OCI-M1 (cell line): ENCODE data around the gene NDUFB8.
A peak's percentile ranks its signal among the peaks of the same experiment; 100 is the strongest.
"Not testable (repeated sequence)": the region's sequence is repeated elsewhere in the genome, so short reads cannot be mapped to it uniquely, and the experiment has no call there.

Experiments used
- DNase-seq: peaks from one replicate; lab custom pipeline; 2025; lab: John Stamatoyannopoulos, UW

Gene NDUFB8

DNA sequence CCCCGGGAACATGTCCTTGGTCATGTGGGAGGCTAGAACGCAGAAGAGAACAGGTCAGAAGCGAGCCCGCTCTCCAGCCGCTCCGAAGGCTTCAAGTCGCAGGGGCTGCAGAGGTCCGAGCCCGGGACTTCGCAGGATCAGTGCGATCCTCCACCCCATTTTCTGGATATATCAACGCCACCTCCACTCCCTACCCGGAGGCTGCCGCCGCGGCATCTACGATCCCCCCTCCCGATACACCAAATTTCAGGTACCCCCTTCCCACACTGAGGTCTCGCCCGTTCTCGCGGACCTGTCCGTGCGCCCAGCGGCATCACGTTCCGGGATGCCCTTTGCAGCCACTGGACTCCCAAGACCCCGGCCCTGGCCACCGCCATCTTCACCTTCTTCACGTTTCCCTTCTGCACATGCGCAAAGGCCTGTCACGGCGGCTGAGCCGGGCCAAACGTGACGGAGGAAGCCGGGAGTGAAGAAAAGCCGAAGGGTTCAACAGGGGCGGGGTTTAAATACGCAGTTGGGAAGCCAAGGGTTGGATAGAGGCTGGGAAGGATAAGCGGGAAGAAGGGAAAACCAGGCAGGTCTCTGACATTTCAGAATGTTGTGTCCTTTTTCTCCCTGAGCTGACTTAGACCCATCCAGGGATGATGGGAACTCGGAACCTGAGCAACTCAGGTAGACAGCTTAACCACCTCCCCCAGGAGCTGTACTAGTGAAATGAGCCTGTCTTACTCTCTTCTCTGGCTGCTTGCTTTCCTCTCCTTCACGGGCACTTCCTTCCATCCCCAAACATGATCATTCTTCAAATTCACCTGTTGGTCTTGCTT lies at the start of gene NDUFB8:
NDUFB8 (minus strand) TSS at position 397 of the 824 bp plus-strand sequence; CDS start at position 377, 20 bp downstream.
- peak; percentile 93 for DNase-seq

DNA sequence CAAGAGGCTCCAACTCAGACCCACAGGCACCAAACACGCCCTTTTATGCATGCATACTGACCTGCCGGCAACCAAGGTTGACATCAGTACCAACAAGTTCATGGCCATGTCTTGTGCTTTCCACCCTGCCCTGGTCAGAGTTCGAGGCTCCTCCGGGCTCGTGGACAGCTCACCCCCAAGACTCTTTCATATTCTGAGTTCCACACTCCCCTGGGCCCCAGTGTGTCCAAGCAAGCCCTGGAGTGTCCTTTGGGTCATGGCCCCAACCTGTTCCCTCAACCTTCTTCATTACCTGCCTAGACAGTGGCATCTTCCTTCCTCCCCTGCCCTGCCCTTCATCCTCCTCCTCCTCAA lies 46.6 kb upstream of the NDUFB8 start:
- DNase-seq, result no peak

DNA sequence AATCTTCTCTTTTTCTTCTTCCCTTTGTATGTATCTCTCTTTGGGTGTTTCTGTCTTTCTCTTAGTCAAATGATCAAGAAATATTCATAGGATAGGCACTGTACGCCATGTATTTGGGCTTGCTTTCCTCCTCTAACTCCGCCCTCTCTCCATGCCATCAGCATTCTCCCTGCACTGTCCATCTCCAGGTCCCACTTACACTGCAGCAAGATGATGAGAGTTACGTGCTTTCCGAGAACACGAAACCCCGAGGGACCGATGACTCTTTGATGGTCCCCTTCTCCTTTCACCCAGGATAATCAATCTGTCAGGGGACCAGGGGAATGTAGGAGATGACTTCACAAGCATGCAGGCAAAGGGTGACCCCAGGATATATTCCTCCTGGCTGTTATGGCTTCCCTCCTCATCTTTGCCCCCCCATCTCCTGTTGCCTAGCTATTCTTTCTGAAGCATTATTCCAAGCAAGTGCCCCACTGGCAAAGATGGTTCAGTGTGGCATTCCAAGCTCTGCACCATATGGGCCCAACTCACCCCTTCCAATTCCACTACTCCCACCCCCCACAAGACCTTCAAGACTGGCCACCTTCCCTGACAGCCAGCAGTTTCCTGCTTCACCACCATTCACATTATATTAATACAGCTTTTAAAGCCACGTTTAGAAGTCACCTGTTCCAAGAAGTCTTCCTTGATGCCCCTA lies 46.1 kb upstream of the NDUFB8 start:
- DNase-seq, result no peak

DNA sequence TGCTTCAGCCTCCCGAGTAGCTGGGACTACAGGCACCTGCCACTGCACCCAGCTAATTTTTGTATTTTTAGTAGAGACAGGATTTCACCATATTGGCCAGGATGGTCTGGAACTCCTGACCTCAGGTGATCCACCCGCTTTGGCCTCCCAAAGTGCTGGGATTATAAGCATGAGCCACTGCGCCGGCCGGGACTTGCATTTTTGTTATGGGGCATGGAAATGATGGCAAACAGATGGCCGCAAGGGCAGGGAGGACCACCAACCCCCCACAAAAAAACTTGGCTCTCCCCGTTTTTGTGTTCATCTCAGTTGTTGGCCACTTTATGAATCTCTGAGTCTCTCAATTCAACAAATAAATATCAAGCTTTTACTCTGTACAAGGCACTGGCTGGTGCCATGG lies 45.5 kb upstream of the NDUFB8 start:
- DNase-seq, result not testable (repeated sequence)

DNA sequence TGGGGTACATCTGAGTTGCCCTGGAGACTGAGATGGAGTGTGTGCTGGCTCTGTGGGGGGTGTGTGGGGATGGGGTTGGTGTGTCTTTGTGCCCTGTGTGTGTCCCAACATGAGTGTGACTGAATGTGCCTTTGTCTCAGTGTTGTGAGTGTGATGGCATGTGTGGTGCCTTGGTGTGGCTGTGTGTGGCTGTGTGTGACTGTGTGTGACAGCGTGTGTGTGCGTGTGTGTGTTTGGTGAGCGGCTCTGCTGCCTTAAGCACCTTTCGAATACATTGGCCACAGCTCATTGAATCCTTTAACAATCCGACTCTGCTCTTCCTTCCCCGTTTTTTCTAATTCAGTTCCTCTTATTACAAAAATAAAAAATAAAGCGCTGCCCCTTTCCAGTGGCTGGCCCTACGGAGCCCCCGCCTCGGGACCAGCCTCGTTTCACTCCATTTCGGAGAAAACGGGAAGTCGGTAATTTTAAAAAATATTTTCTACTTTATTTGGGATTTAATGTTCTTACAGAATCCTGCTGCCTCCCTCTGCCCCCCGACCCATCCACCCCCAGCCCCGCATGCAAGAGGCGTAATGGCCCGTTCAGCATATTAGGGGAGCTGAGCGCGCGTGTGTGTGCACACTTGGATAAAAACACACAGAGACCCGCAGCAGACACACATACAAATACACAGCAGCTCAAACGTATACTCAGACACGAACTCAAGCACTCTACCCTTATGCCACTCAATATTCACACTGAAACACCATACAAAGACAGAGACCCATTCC lies 41.6 kb upstream of the NDUFB8 start:
- DNase-seq, result no peak

DNA sequence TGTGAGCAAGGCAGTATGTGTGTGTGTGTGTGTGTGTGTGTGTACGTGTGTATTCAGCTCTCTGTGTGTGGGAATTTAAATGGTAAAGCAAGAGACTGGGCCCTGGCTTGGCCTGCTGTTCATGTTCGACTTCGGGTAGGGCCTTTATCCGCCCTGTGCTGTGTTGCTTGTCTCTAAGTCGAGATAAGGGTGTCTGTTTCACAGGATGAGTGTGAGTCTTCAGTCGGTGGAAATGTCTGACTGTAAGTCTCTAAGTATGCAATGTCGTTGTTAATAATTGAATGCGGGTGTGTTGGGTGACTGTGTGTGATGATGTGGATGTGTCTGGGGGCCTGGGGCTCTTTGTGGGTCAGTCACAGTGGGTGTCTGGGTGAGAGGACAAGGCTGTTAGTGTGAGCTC lies 40.8 kb upstream of the NDUFB8 start:
- no peak for DNase-seq

DNA sequence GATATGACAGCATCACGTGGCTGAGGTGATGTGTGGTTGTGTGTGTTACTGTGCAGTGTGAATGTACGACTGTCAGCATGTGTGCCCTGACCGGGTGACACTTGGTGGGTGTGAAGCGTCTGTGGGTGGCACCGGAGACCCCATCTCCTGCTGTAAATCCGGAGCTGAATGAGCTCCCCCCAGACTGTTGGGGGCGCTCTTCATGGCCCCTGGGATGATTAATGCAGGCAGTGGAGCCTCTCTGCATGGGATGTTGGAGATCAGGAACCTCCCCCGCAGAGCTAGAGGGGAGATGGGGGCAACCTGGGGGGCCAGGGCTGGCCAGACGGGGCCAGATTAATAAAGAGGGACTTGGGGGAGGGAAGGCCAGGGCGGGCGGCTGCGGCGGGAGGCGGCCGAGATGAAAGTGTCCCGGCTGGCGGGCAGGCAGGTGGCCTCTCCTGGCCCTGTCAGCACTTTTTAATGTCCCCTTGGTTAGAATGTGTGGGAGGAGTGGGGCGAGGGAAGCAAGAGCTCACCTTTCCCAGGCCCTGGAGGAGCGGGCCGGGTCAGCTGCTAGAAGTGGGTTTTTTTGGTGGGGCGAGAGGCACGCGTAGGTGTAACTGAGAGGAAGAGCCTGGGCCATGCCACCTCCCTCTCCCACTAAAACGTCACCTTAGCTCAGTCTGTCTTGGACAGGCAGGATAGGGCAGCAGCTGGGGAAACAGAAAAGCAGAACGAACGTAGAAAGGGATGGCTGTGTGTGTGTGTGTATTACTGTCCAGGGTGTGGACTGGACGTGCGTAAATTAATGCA lies 40.2 kb upstream of the NDUFB8 start:
- no peak for DNase-seq

DNA sequence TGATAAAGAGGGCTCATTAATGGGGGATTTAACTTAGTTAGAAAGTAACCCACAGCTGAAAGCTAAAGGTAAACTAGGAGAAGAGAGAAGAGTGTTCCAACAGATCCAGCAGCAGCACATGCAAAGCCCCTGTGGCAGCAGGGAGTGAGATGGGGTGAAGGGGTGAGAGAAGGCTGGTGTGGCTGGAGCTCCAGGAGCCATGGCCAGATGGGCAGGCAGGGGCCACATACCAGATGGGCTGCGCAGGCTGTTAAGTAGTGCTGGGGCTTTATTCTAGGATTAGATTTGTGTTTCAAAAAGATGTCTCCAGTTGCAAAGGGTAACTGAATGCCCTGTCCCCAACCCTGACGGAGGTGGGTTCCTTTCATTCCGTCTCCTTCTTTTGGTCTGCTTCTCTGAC lies 39.2 kb upstream of the NDUFB8 start:
- no peak for DNase-seq

DNA sequence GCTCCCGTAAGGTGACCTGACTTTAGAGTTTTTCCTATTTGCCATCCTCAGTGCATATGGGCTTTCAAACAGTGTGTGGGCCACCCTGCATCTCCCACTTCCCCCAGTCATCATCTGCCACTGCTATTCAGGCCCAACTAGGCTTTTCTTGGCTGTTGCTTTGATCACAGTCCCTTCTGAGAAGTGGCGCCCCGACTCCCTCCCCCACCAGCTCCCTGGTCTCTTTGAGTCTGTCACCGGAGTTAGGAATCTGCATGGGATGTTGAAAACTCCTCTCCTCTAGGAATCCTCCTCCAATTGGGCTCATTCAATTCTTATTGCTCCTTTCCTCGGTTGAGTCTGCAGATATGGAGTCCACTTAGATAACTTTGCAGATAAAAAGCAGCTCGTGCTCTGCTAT lies 38.2 kb upstream of the NDUFB8 start:
- no peak for DNase-seq

DNA sequence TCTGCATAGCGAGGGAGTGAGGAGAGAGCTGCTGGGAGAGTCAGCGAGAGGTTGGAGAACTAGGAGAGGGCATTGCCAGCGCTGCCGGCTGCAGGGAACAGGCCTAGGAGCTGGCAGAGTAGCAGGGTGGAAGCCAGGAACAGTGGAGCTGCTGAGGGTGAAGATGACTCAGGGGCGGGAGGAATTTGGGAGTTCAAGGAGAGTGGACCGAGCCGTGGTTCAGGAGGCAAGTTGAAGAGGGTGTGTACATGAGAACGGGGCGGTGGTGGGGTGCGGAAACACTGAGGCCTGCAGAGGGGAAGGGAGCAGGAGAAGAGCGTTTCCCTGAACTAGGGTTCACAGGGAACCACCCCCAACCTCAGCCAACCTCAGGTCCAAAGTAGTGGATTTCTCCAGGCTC lies 37.6 kb upstream of the NDUFB8 start:
- DNase-seq, result no peak

DNA sequence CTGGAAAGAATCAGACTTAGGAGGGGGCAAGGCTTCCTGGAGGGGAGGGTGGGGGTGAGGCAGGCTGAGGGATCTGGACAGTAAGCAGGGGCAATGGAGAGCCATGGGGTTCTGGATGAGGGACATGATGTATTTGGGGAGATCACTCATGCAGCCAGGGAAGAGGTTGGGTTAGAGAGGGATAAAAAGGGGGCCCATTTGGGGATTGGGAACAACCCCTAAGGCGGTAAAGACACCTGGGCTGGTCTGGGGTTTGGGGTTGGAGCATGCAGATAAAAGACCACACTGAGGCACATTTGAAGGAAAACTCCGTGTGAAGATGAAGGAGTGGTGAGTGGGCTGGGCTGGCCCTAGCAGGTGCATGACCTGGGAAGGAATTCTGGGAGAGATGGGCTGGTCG lies 36.9 kb upstream of the NDUFB8 start:
- no peak for DNase-seq

DNA sequence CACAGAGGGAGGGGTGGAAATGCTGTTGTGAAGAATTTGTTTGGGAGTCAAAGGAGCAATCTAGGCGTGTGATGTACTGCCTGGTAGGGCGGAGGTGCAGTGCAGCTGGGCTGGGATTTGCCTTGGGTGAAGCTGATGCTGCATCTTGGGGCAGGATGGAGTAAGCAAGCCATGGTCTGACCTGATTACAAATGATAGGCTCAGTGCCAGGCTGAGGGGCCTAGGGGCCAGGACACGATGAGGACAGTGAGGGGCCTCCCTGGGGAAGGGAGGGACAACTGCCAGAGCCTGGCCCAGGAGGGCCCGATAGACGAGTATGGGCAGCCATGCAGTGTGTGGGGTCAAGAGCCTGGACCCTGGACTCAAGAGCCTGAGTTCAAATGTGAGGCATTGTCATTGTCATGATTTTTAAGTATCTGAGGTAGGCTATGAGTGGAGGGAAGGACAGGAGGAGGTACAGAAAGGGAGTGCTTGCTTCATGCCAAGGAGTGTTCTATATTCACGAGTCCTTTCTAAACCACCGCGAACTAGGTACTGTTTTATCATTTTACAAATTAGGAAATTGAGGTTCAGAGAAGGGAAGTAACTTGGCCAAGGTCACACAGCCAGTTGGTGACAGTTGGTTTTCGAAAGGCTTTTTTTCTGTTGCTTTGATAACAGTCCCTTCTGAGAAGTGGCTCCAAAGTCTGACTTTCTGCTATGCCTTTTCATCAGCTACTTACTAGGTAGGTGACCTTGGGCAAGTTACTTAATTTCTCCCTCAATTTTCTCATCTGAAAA lies 35.7 kb upstream of the NDUFB8 start:
- DNase-seq, result no peak

DNA sequence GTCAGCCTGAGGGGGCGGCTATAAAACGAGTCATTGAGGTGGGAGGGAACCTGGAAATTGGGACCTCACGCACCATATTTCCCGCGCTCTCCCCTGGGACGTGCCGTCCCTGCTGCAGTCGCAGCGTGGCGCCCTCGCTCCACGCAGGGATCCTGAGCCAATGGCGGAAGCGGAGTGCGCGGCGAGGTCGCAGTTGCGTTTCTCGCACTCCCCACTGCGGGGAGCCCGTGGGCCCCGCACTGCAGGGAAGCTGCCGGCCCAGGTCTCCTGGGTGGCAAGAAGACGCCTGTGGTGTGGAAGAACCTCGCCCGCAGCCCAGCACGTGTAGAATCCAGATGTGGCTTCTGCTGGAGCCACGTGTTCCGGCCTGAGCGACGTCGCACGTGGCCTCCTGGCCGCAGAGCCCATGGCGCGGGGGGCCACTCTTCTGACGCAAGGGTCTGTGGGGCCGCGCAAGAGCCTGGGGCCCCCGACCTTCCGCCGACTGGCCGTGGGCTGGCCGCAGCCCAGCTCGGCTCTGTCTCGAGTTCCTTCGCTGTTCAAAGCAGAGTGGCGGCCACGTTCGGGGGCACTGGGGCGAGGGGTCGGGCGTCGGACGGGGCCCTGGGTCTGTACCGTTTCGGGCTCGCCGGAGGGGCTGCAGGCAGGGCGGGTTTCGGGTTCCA lies 32.5 kb upstream of the NDUFB8 start:
- DNase-seq, result no peak

DNA sequence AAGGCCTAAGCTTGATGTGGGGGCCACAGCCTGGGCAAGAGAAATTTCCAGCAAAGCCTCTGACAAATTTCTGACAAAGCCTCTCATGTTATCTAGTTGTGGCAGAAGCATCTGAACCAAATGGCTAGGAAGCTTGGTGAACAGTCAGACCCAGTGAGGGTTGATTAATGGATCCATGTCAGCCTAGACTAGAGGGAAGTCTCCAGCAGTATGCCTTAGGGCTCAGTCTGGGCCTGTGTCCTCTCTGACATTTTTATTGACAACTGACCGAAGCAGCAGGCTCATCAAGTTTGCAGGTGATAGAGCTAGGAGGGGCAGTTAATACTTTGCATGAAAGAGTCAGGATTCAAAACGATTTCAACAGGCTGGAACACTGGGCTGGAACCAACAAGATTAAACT lies 31.3 kb upstream of the NDUFB8 start:
- DNase-seq, result no peak

DNA sequence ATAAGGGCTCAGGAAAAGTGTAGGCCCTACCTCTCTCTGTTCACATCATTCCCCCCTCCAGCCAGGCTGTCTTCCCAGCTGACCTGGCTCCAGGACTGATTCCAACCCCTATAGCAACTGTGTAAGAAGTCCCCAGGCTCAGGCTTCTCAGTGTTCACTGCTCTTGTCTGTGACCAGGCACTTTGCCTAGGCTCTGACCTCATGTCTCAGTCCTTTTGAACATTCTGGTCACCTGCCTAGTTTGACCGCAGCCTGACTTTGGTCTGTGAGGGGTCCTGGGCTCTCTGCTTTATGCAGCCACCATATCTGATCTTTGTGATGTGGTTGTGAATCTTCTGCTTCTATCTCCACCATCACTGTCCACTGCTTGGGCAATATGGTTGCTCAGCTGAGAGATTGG lies 30.6 kb upstream of the NDUFB8 start:
- no peak for DNase-seq

DNA sequence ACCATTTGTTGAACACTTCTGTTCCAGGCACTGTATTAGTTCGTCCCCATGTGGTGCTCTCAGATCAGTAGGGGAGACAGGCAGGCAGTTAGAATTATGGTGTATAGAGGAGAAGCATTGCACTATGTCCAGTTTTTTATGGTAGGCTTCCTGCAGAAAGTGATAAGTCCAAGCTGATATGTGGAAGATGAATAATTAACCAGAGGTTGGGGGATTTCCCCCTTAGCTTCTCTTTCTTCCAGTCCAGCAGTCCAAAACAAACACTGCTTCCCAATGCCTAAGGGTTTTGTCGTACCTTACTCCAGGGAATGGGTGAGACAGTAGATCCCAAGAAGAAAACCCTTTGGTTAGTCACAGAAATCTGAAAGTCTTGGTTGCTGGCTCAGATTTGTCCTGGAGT lies 25.2 kb upstream of the NDUFB8 start:
- no peak for DNase-seq

DNA sequence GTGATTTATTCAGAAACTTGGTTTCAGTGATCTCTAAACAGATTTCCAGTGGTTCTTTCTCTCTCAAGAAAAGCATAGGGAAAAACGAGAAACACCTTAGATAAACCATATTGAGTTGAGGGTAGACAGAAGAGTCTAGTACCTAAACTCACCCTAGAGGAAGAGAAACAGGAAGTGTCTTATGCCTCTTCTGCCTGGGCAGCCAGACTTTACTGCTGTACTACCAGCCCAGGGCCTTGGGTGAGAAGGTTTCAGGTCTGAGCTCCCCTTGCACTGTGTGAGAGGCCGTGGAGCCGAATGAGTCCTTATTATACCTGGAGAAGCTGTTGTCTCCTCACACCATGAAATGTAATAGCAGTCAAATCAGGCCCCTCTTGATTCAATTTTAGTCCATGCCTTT lies 24.3 kb upstream of the NDUFB8 start:
- DNase-seq, result no peak

DNA sequence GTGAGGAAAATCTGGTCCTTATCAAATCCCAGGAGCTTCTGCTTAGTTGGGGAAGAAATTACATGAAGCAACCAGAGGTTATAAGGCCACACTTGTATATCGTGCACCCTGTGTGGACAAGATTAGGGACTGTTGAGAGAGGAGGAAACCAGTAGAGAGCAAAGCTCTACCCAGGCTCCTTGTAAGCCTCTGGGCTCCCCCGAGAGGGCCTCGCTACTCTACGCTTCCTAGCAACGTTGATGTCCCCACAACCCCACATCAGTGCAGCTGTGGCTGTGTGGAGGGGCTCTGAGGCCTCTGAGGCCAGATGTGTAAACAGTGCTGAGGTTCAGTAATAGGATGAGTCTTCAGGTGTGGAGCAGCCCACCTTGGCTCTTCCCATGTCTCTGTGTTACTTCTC lies 22.1 kb upstream of the NDUFB8 start:
- DNase-seq, result no peak

DNA sequence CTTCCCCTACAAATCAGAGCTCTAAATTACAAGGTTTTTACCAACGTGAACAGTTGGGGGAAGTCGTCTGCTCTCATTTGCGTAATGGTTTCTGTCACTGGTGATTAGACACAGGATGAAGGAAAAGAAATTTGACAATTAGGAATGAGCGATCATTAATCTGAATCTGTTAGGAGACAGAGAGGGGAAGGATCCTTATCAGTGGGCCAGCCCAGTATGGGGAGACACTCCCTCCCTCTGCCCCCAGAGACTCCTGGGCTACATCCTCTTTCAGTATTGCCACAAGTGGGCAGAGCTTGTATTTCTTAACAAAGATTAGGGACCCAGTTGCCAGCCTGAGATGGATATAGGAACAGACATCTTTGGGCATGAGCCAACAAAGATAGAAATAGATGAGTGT lies 21.5 kb upstream of the NDUFB8 start:
- DNase-seq, result no peak

DNA sequence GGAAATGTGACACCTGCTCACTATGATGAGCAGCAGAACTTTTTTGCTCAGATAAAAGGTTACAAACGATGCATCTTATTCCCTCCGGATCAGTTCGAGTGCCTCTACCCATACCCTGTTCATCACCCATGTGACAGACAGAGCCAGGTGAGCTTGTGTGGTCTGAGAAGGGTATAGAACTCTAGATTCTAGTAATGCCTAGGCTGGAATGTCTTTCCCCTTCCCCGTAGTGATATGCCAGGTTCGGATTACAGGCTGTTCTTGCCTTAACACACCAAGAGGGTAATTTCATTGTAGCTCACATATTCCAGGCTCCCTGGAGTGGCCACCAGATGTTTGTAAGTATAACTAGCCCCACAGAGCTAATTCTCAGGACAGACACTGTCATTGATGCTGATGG lies 15.3 kb upstream of the NDUFB8 start:
- DNase-seq, result no peak

DNA sequence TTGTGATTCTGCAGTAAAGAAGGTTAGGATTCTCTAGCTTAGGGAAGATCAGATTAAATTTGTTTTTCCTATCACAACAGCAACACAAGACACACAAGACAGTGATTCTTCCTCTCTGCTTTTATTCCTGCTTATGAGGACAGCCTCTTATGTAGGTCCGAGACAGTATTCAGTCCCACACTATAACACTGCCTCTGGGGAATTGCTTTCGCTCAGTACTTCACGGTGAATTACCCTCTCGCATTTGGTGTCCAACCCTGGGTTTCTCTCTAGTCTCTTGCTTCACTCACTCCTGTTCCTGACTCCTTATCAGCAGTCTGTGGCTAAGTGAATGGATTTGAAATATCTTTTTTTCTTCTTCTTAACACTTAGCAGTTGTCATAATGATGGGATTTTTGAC lies 7.8 kb upstream of the NDUFB8 start:
- no peak for DNase-seq
